Measurements from ENCODE around the gene CLIP4. TPM values are rescaled to one million over a fixed set of nuclear protein-coding genes. Genes with fewer than 3 reads are reported as not detected.

CLIP4 gene
- total RNA-seq, 1 experiment from 2014 or later, result 18.2 TPM

- Histone ChIP-seq H3K36me3 (ENCODE audit: insufficient read depth, low read length, poor library complexity, severe bottlenecking) (no peaks in the 10 kb centered on the region), H3K27ac (ENCODE audit: low read depth, low read length, poor library complexity, severe bottlenecking) (no peak overlapping the region), H3K4me3 (ENCODE audit: low read depth, low read length, poor library complexity, severe bottlenecking) (no peak overlapping the region), H3K4me1 (ENCODE audit: insufficient read depth, low read length, poor library complexity, severe bottlenecking) (peaks cover 3% of the 10 kb centered on the region), H3K9me3 (ENCODE audit: low read depth, low read length, poor library complexity, severe bottlenecking) (no peaks in the 10 kb centered on the region), H3K27me3 (replicated peaks; ENCODE audit: insufficient read depth, low read depth, low read length, poor library complexity) (no peaks in the 10 kb centered on the region)
- CTCF ChIA-PET, result no interaction called here
- TF ChIP-seq EZH2 (IDR thresholded peaks at IDR 0.05; ENCODE audit: borderline replicate concordance, low read depth, low read length, poor library complexity, severe bottlenecking), result no peak
- TF ChIP-seq, protein P1, sequence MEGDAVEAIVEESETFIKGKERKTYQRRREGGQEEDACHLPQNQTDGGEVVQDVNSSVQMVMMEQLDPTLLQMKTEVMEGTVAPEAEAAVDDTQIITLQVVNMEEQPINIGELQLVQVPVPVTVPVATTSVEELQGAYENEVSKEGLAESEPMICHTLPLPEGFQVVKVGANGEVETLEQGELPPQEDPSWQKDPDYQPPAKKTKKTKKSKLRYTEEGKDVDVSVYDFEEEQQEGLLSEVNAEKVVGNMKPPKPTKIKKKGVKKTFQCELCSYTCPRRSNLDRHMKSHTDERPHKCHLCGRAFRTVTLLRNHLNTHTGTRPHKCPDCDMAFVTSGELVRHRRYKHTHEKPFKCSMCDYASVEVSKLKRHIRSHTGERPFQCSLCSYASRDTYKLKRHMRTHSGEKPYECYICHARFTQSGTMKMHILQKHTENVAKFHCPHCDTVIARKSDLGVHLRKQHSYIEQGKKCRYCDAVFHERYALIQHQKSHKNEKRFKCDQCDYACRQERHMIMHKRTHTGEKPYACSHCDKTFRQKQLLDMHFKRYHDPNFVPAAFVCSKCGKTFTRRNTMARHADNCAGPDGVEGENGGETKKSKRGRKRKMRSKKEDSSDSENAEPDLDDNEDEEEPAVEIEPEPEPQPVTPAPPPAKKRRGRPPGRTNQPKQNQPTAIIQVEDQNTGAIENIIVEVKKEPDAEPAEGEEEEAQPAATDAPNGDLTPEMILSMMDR (conservative IDR thresholded peaks at IDR 0.05; ENCODE audit: low read depth, low read length), result no peak
- intact Hi-C loops (cut with micrococcal nuclease; ENCODE audit: unreplicated experiment), result no loop called here
- BruUV-seq (replicated peaks), result no TSS peak
- no peak for DNase-seq (ENCODE audit: low spot score)
- POLR2A ChIA-PET (ENCODE audit: low non-redundant PET), result no interaction called here
These were observed 78.5 kb downstream of the CLIP4 start for GRCh38 chr2:29193681-29194080.

DNA sequence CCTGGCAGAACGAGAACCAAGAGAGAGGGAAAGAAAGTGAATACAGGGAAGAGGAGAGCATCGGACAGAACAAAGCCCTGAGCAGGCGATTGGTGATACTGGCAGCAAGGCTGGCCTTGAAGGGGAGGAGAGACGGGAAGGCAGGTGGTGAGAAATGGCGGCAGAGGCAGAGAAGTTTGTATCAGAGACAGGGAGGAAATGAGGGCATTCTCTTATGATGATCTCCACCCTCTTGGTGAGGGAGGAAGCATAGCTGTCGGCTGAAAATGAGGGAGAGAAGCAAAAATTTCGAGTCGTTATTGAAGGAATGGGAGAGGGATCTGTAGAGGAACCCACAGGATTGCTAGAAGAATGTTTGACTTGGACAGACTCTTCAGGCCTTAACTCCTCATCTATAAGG is 80.6 kb downstream of the CLIP4 start:
- intact Hi-C loops (cut with micrococcal nuclease; ENCODE audit: unreplicated experiment), result loop anchor here (1.0 to 5.0 kb wide), 3 partner anchors 33 to 373 kb away; no protein-coding TSS in a partner anchor
- BruUV-seq (replicated peaks), result no TSS peak
- Histone ChIP-seq H3K36me3 (ENCODE audit: insufficient read depth, low read length, poor library complexity, severe bottlenecking) (no peaks in the 10 kb centered on the region), H3K27ac (ENCODE audit: low read depth, low read length, poor library complexity, severe bottlenecking) (no peak overlapping the region), H3K27me3 (replicated peaks; ENCODE audit: insufficient read depth, low read depth, low read length, poor library complexity) (no peaks in the 10 kb centered on the region), H3K4me3 (ENCODE audit: low read depth, low read length, poor library complexity, severe bottlenecking) (no peak overlapping the region), H3K9me3 (ENCODE audit: low read depth, low read length, poor library complexity, severe bottlenecking) (no peaks in the 10 kb centered on the region), H3K4me1 (ENCODE audit: insufficient read depth, low read length, poor library complexity, severe bottlenecking) (peaks cover 3% of the 10 kb centered on the region)
- no peak for DNase-seq (ENCODE audit: low spot score)
- ChIA-PET CTCF (interaction anchor here (1.0 kb wide), 1 partner anchor 237 kb away, joined by 5 read pairs; no protein-coding TSS in a partner anchor), POLR2A (ENCODE audit: low non-redundant PET) (no interaction called here)
- TF ChIP-seq, protein P1 (conservative IDR thresholded peaks at IDR 0.05; ENCODE audit: low read depth, low read length), result no peak
- TF ChIP-seq EZH2 (IDR thresholded peaks at IDR 0.05; ENCODE audit: borderline replicate concordance, low read depth, low read length, poor library complexity, severe bottlenecking), result no peak

DNA sequence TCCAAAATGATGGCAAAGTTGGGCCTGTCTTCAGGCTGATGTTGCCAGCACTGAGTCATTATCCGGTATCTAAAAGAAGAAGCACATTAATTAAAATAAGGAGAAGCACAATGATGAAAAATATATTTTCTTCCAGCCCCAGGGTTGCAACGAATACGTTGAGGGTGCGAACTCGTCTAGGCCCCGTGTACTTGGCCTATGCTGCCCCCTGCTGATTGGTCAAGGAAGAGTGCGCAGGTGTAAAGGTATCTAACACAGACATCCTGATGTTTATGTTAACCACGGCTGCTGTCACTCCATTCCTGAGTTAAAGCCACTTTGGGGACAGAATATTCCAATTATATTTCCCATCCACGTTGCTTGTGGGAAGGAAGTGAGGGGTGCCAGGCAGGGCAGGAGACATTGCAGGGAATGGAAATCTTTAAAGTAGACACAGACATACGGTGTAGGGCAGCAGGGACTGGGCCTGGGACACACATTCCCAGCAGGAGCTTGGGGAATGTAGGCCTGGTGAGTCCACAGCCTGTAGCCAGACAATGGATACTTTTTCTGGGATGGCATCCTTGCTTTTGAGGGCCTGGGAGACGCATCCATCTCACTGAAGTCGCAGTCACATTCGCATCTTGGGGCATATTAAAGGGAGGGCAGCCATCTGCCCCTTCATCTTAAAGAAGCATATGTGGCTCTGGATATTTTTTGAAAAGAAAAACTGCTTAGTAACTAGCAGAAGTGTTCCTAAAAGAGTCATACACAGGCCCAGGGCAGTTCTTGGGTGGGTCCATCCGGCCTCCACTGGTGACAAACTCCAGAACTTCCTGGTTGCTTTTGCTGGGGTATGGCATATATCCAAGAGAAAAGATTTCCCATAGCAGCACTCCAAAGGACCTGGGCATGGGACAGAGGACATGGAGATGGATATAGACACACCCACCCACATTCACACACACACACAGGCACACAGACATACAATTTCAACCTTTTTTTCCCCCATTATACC is 81.9 kb downstream of the CLIP4 start:
- Histone ChIP-seq H3K27ac (ENCODE audit: low read depth, low read length, poor library complexity, severe bottlenecking) (no peak overlapping the region), H3K36me3 (ENCODE audit: insufficient read depth, low read length, poor library complexity, severe bottlenecking) (no peaks in the 10 kb centered on the region), H3K9me3 (ENCODE audit: low read depth, low read length, poor library complexity, severe bottlenecking) (no peaks in the 10 kb centered on the region), H3K27me3 (replicated peaks; ENCODE audit: insufficient read depth, low read depth, low read length, poor library complexity) (no peaks in the 10 kb centered on the region), H3K4me1 (ENCODE audit: insufficient read depth, low read length, poor library complexity, severe bottlenecking) (no peaks in the 10 kb centered on the region), H3K4me3 (ENCODE audit: low read depth, low read length, poor library complexity, severe bottlenecking) (no peak overlapping the region)
- ChIA-PET POLR2A (ENCODE audit: low non-redundant PET) (no interaction called here), CTCF (no interaction called here)
- TF ChIP-seq, protein P1 (conservative IDR thresholded peaks at IDR 0.05; ENCODE audit: low read depth, low read length), result peak; percentile 89
- TF ChIP-seq EZH2 (IDR thresholded peaks at IDR 0.05; ENCODE audit: borderline replicate concordance, low read depth, low read length, poor library complexity, severe bottlenecking), result no peak
- intact Hi-C loops (cut with micrococcal nuclease; ENCODE audit: unreplicated experiment), result loop anchor here (1.0 to 5.0 kb wide), 3 partner anchors 35 to 375 kb away; no protein-coding TSS in a partner anchor
- BruUV-seq (replicated peaks), result no TSS peak
- peak; percentile 79 for DNase-seq (ENCODE audit: low spot score)
